ENCODE data around the gene ITGB8.

ITGB8 gene

GRCh38 chr7:20320322-20320721 is 10.4 kb upstream of the ITGB8 start:
- DNase-seq (ENCODE audit: low spot score) = no peak
- no peak for TF ChIP-seq CTCF (IDR thresholded peaks at IDR 0.05; ENCODE audit: extremely low read depth, insufficient read depth, missing control alignments)
- in situ Hi-C loops (cut with MboI; ENCODE audit: low pct_unique_long_range_greater_than_20kb, low sequenced_read_pairs, unreplicated experiment) = loop anchor here (25.0 kb wide), 2 partner anchors 333 to 558 kb away; partner anchors contain the start of gene TMEM196

GRCh38 chr7:20320786-20321185 is 9.9 kb upstream of the ITGB8 start:
- DNase-seq (ENCODE audit: low spot score) = no peak
- in situ Hi-C loops (cut with MboI; ENCODE audit: low pct_unique_long_range_greater_than_20kb, low sequenced_read_pairs, unreplicated experiment) = loop anchor here (25.0 kb wide), 2 partner anchors 333 to 558 kb away; partner anchors contain the start of gene TMEM196
- TF ChIP-seq CTCF (IDR thresholded peaks at IDR 0.05; ENCODE audit: extremely low read depth, insufficient read depth, missing control alignments) = no peak

- DNase-seq (ENCODE audit: low spot score) = no peak
- in situ Hi-C loops (cut with MboI; ENCODE audit: low pct_unique_long_range_greater_than_20kb, low sequenced_read_pairs, unreplicated experiment) = loop anchor here (25.0 kb wide), 2 partner anchors 336 to 561 kb away; partner anchors contain the start of gene TMEM196
- TF ChIP-seq CTCF (IDR thresholded peaks at IDR 0.05; ENCODE audit: extremely low read depth, insufficient read depth, missing control alignments) = no peak
These were observed 7.1 kb upstream of the ITGB8 start for GRCh38 chr7:20323595-20323994.

- in situ Hi-C loops (cut with MboI; ENCODE audit: low pct_unique_long_range_greater_than_20kb, low sequenced_read_pairs, unreplicated experiment) = no loop called here
- TF ChIP-seq CTCF (IDR thresholded peaks at IDR 0.05; ENCODE audit: extremely low read depth, insufficient read depth, missing control alignments) = no peak
- DNase-seq (ENCODE audit: low spot score) = no peak
These were observed 4.4 kb upstream of the ITGB8 start for GRCh38 chr7:20326342-20326741.

GRCh38 chr7:20327055-20327454 is 3.6 kb upstream of the ITGB8 start:
- DNase-seq (ENCODE audit: low spot score) = no peak
- in situ Hi-C loops (cut with MboI; ENCODE audit: low pct_unique_long_range_greater_than_20kb, low sequenced_read_pairs, unreplicated experiment) = no loop called here
- TF ChIP-seq CTCF (IDR thresholded peaks at IDR 0.05; ENCODE audit: extremely low read depth, insufficient read depth, missing control alignments) = no peak

GRCh38 chr7:20328027-20328426 is 2.7 kb upstream of the ITGB8 start:
- no peak for DNase-seq (ENCODE audit: low spot score)
- no peak for TF ChIP-seq CTCF (IDR thresholded peaks at IDR 0.05; ENCODE audit: extremely low read depth, insufficient read depth, missing control alignments)
- in situ Hi-C loops (cut with MboI; ENCODE audit: low pct_unique_long_range_greater_than_20kb, low sequenced_read_pairs, unreplicated experiment) = no loop called here

GRCh38 chr7:20328692-20329091 is 2.0 kb upstream of the ITGB8 start:
- in situ Hi-C loops (cut with MboI; ENCODE audit: low pct_unique_long_range_greater_than_20kb, low sequenced_read_pairs, unreplicated experiment) = no loop called here
- TF ChIP-seq CTCF (IDR thresholded peaks at IDR 0.05; ENCODE audit: extremely low read depth, insufficient read depth, missing control alignments) = no peak
- no peak for DNase-seq (ENCODE audit: low spot score)
